H9 (cell line): Measurements from ENCODE around the gene GXYLT1. TPM values are rescaled to one million over a fixed set of nuclear protein-coding genes. Genes with fewer than 3 reads are reported as not detected.
A peak's percentile ranks its signal among the peaks of the same experiment; 100 is the strongest.

Experiments used
- DNase-seq: peaks from one replicate; pipeline ENCODE4 v3.0.0-alpha.2; 2017
- H2AFZ ChIP-seq: one replicate; pipeline ENCODE4 v1.6.1; 2013; ENCODE audit warnings: mild to moderate bottlenecking, low read length, control low read depth, moderate library complexity
- H2AK5ac ChIP-seq: 2 replicates; pipeline ENCODE4 v1.6.1; 2013; ENCODE audit warnings: low read length, control low read depth, mixed read lengths; ENCODE audit not compliant: insufficient read length
- H2BK120ac ChIP-seq: one replicate; pipeline ENCODE4 v1.6.1; 2013; ENCODE audit warnings: low read depth, mild to moderate bottlenecking, low read length, control low read depth, inconsistent platforms; ENCODE audit not compliant: poor library complexity, severe bottlenecking
- H2BK12ac ChIP-seq: 2 replicates; pipeline ENCODE4 v1.6.1; 2013; ENCODE audit warnings: low read length, control low read depth, mixed read lengths, low read depth; ENCODE audit not compliant: insufficient read length
- H2BK15ac ChIP-seq: 2 replicates; pipeline ENCODE4 v1.6.1; 2013; ENCODE audit warnings: low read depth, low read length, control low read depth
- H2BK20ac ChIP-seq: one replicate; pipeline ENCODE4 v1.6.1; 2013; ENCODE audit warnings: low read depth, mild to moderate bottlenecking, low read length, control low read depth, inconsistent platforms; ENCODE audit not compliant: poor library complexity, severe bottlenecking
- H2BK5ac ChIP-seq: 2 replicates; pipeline ENCODE4 v1.6.1; 2013; ENCODE audit warnings: low read length, control low read depth, mixed read lengths; ENCODE audit not compliant: insufficient read length
- H3K14ac ChIP-seq: 2 replicates; pipeline ENCODE4 v1.6.1; 2013; ENCODE audit warnings: low read length, control low read depth; ENCODE audit not compliant: insufficient read depth
- H3K18ac ChIP-seq: 2 replicates; pipeline ENCODE4 v1.6.1; 2013; ENCODE audit warnings: low read depth, mild to moderate bottlenecking, mixed read lengths, low read length, control low read depth; ENCODE audit not compliant: insufficient read length
- H3K23ac ChIP-seq: 2 replicates; pipeline ENCODE4 v1.6.1; 2013; ENCODE audit warnings: low read length, control low read depth, mixed read lengths, low read depth; ENCODE audit not compliant: insufficient read length
- H3K23me2 ChIP-seq: 2 replicates; pipeline ENCODE4 v1.6.1; 2013; ENCODE audit warnings: low read depth, mild to moderate bottlenecking, mixed read lengths, low read length, control low read depth; ENCODE audit not compliant: insufficient read length, poor library complexity, severe bottlenecking
- H3K27ac ChIP-seq: 2 replicates; pipeline ENCODE4 v1.5.1; 2013; ENCODE audit warnings: low read length, control low read depth, mixed read lengths, low read depth; ENCODE audit not compliant: insufficient read length
- H3K27me3 ChIP-seq: 2 replicates; pipeline ENCODE4 v1.6.1; 2013; ENCODE audit warnings: low read length, control low read depth, inconsistent platforms; ENCODE audit not compliant: insufficient read depth
- H3K4ac ChIP-seq: 2 replicates; pipeline ENCODE4 v1.6.1; 2013; ENCODE audit warnings: low read depth, mild to moderate bottlenecking, control low read depth, inconsistent platforms, low read length, moderate library complexity
- H3K4me1 ChIP-seq: 2 replicates; pipeline ENCODE4 v1.6.1; 2013; ENCODE audit warnings: low read length, control low read depth, inconsistent platforms; ENCODE audit not compliant: insufficient read depth
- H3K4me2 ChIP-seq: 2 replicates; pipeline ENCODE4 v1.6.1; 2013; ENCODE audit warnings: low read length, control low read depth, mixed read lengths; ENCODE audit not compliant: insufficient read length, insufficient read depth
- H3K56ac ChIP-seq: 2 replicates; pipeline ENCODE4 v1.6.1; 2013; ENCODE audit warnings: low read depth, mild to moderate bottlenecking, mixed read lengths, low read length, control low read depth; ENCODE audit not compliant: insufficient read length
- H3K79me1 ChIP-seq: 2 replicates; pipeline ENCODE4 v1.6.1; 2013; ENCODE audit warnings: low read depth, mild to moderate bottlenecking, moderate library complexity, low read length, control low read depth, inconsistent platforms; ENCODE audit not compliant: insufficient read depth, poor library complexity, severe bottlenecking
- H3K79me2 ChIP-seq: 2 replicates; pipeline ENCODE4 v1.6.1; 2013; ENCODE audit warnings: low read length, control low read depth, inconsistent platforms; ENCODE audit not compliant: insufficient read depth
- H3K9ac ChIP-seq: 2 replicates; pipeline ENCODE4 v1.6.1; 2013; ENCODE audit warnings: low read length, control low read depth, mixed read lengths; ENCODE audit not compliant: insufficient read length; ENCODE audit errors: extremely low read depth
- H3K9me3 ChIP-seq: one replicate; pipeline ENCODE4 v1.6.1; 2013; ENCODE audit warnings: low read depth, low read length, inconsistent platforms; ENCODE audit not compliant: control insufficient read depth
- H3T11ph ChIP-seq: one replicate; pipeline ENCODE4 v1.6.1; 2013; ENCODE audit warnings: mild to moderate bottlenecking, low read length, control low read depth, inconsistent platforms
- H4K20me1 ChIP-seq: one replicate; pipeline ENCODE4 v1.6.1; 2013; ENCODE audit not compliant: control insufficient read depth, insufficient read length, insufficient read depth
- H4K5ac ChIP-seq: 2 replicates; pipeline ENCODE4 v1.6.1; 2013; ENCODE audit warnings: low read depth, mild to moderate bottlenecking, mixed read lengths, low read length, control low read depth; ENCODE audit not compliant: insufficient read length
- H4K8ac ChIP-seq: replicated peaks from 2 replicates; pipeline ENCODE4 v1.6.1; 2013; ENCODE audit warnings: low read length, control low read depth, mixed read lengths, low read depth; ENCODE audit not compliant: insufficient read length
- H4K91ac ChIP-seq: 2 replicates; pipeline ENCODE4 v1.6.1; 2013; ENCODE audit warnings: low read depth, mild to moderate bottlenecking, moderate library complexity, mixed read lengths, low read length, control low read depth; ENCODE audit not compliant: insufficient read length
- H3K27ac Mint-ChIP-seq, 3 experiments: 2 replicates in 2 of 3; 3 replicates in 1 of 3; pipeline ENCODE4 v1.8.0; 2020 to 2021; ENCODE audit warnings: mixed read lengths in 3 of 3, mild to moderate bottlenecking in 1 of 3, moderate library complexity in 1 of 3
- H3K27me3 Mint-ChIP-seq: 2 replicates; pipeline ENCODE4 v1.8.0; 2021; ENCODE audit warnings: low read depth, mild to moderate bottlenecking, moderate library complexity, mixed read lengths
- H3K36me3 Mint-ChIP-seq, 3 experiments: 2 replicates in 2 of 3; 3 replicates in 1 of 3; pipeline ENCODE4 v1.8.0; 2020 to 2021; ENCODE audit warnings: low read depth in 3 of 3, mixed read lengths in 3 of 3; ENCODE audit not compliant: insufficient read depth in 1 of 3
- H3K4me1 Mint-ChIP-seq, 2 experiments: 2 replicates each; pipeline ENCODE4 v1.8.0; 2020; ENCODE audit warnings: mixed read lengths in 2 of 2
- H3K4me3 Mint-ChIP-seq, 2 experiments: 2 replicates in 1 of 2; 3 replicates in 1 of 2; pipeline ENCODE4 v1.8.0; 2020 to 2021; ENCODE audit warnings: mild to moderate bottlenecking in 2 of 2, mixed read lengths in 2 of 2, moderate library complexity in 1 of 2
- H3K9me3 Mint-ChIP-seq, 2 experiments: 2 replicates in 1 of 2; 3 replicates in 1 of 2; pipeline ENCODE4 v1.8.0; 2020; ENCODE audit warnings: mild to moderate bottlenecking in 2 of 2, mixed read lengths in 2 of 2, moderate library complexity in 1 of 2
- CTCF ChIP-seq: fragments of 200-600 bp; sonication (generic); conservative IDR thresholded peaks from 3 replicates; pipeline ENCODE4 v1.8.0; 2021; ENCODE audit warnings: antibody characterized with exemption, mild to moderate bottlenecking
- whole genome bisulfite sequencing: extraction: QIAGEN DNeasy Blood & Tissue Kit; methylation state at CpG from one replicate; pipeline ENCODE4 v1.1.7; 2013; ENCODE audit warnings: missing lambda C conversion rate, low lambda C conversion rate, mixed read lengths; ENCODE audit not compliant: insufficient read length; ENCODE audit errors: extremely low coverage; 5-methylcytosine and 5-hydroxymethylcytosine counted together
- total RNA-seq: library from RNA; stranded (reverse); gene quantifications from 2 replicates; pipeline ENCODE4 v1.2.1, GENCODE V29; 2021

GXYLT1 gene
- total RNA-seq, 1 experiment from 2014 or later = 14.5 TPM

- no CpG with 5 or more reads among the region's 5 CpGs for whole genome bisulfite sequencing
- H3K4me3 Mint-ChIP-seq = no peak overlapping the region
These were observed 50.4 kb downstream of the GXYLT1 start for GRCh38 chr12:42094277-42094676.

More at GRCh38 chr12:42094277-42094676, 50.4 kb downstream of the GXYLT1 start:
- Histone ChIP-seq H2AK5ac (no peak overlapping the region), H3K23ac (no peak overlapping the region), H4K8ac (no peak overlapping the region), H2BK5ac (no peak overlapping the region), H2BK15ac (no peak overlapping the region), H3K79me2 (no peaks in the 10 kb centered on the region), H3K4ac (no peak overlapping the region), H4K20me1 (no peaks in the 10 kb centered on the region), H3K9ac (no peak overlapping the region), H3K23me2 (no peaks in the 10 kb centered on the region), H2AFZ (no peak overlapping the region), H3K27ac (no peak overlapping the region), H3K4me2 (no peak overlapping the region), H2BK12ac (no peak overlapping the region), H4K91ac (no peak overlapping the region), H2BK120ac (no peak overlapping the region), H2BK20ac (no peak overlapping the region), H3K14ac (no peak overlapping the region), H4K5ac (no peak overlapping the region), H3K18ac (no peak overlapping the region), H3T11ph (no peak overlapping the region), H3K79me1 (no peaks in the 10 kb centered on the region), H3K27me3 (no peaks in the 10 kb centered on the region), H3K4me1 (no peaks in the 10 kb centered on the region), H3K56ac (no peak overlapping the region), H3K9me3 (no peaks in the 10 kb centered on the region)
- Mint-ChIP-seq H3K4me1 (peaks cover 7 to 9% of the 10 kb centered on the region in 2 experiments), H3K9me3 (no peaks in the 10 kb centered on the region), H3K27me3 (no peaks in the 10 kb centered on the region), H3K36me3 (peaks cover 6 to 22% (median 11%) of the 10 kb centered on the region in 3 experiments; a peak in 6 of 7 replicates), H3K27ac (no peak overlapping the region)
- DNase-seq = peak; percentile 47
- no peak for TF ChIP-seq CTCF
